Stimulated activated CD4-positive, alpha-beta T cell treated with anti-CD3 and anti-CD28 coated beads, Interleukin-4, amount 100 ng/mL, for 24 hours (primary cell): ENCODE results near the gene ZRANB3.
"Not testable (repeated sequence)": the region's sequence is repeated elsewhere in the genome, so short reads cannot be mapped to it uniquely, and the experiment has no call there.

Experiments used
- DNase-seq: peaks from one replicate; pipeline ENCODE4 v3.0.0-alpha.2; 2020

Gene ZRANB3

GRCh38 chr2:135318808-135319207, 212.2 kb downstream of the ZRANB3 start:
- no peak for DNase-seq

- no peak for DNase-seq
Measured at GRCh38 chr2:135317375-135317774, 213.6 kb downstream of the ZRANB3 start.

GRCh38 chr2:135311962-135312361, 219.1 kb downstream of the ZRANB3 start:
- DNase-seq: no peak

- DNase-seq: no peak
Measured at GRCh38 chr2:135311268-135311667, 219.8 kb downstream of the ZRANB3 start.

- DNase-seq: no peak
Measured at GRCh38 chr2:135304694-135305093, 226.3 kb downstream of the ZRANB3 start.

- DNase-seq: no peak
Measured at GRCh38 chr2:135299658-135300244, 231.3 kb downstream of the ZRANB3 start.

GRCh38 chr2:135299165-135299564, 231.9 kb downstream of the ZRANB3 start:
- DNase-seq: no peak

- DNase-seq: not testable (repeated sequence)
Measured at GRCh38 chr2:135287121-135287520, 243.9 kb downstream of the ZRANB3 start.

GRCh38 chr2:135285391-135285790, 245.6 kb downstream of the ZRANB3 start:
- no peak for DNase-seq

- DNase-seq: no peak
Measured at GRCh38 chr2:135281379-135281778, 249.6 kb downstream of the ZRANB3 start.

GRCh38 chr2:135279209-135279608, 251.8 kb downstream of the ZRANB3 start:
- no peak for DNase-seq

- no peak for DNase-seq
Measured at GRCh38 chr2:135276525-135276924, 254.5 kb downstream of the ZRANB3 start.

- DNase-seq: no peak
Measured at GRCh38 chr2:135271006-135271405, 260.0 kb downstream of the ZRANB3 start.

- no peak for DNase-seq
Measured at GRCh38 chr2:135265960-135266490, 265.0 kb downstream of the ZRANB3 start.

- no peak for DNase-seq
Measured at GRCh38 chr2:135259123-135259522, 271.9 kb downstream of the ZRANB3 start.

GRCh38 chr2:135258193-135258592, 272.8 kb downstream of the ZRANB3 start:
- no peak for DNase-seq

- no peak for DNase-seq
Measured at GRCh38 chr2:135257383-135258090, 273.5 kb downstream of the ZRANB3 start.

- DNase-seq: no peak
Measured at GRCh38 chr2:135256531-135257260, 274.3 kb downstream of the ZRANB3 start.

GRCh38 chr2:135255208-135255607, 275.8 kb downstream of the ZRANB3 start:
- DNase-seq: no peak

- no peak for DNase-seq
Measured at GRCh38 chr2:135252805-135253458, 278.1 kb downstream of the ZRANB3 start.

- DNase-seq: no peak
Measured at GRCh38 chr2:135248611-135249010, 282.4 kb downstream of the ZRANB3 start.

- DNase-seq: no peak
Measured at GRCh38 chr2:135246711-135247270, 284.2 kb downstream of the ZRANB3 start.

GRCh38 chr2:135245071-135245470, 285.9 kb downstream of the ZRANB3 start:
- DNase-seq: no peak
